ACC112 (cell line): ENCODE data around the gene SH3RF3.

Source experiments
- H2AFZ ChIP-seq: fragments of 200-600 bp; sonication (generic); one replicate; pipeline ENCODE4 v1.6.0; 2017; ENCODE audit warnings: antibody characterized with exemption, low read length; ENCODE audit not compliant: unreplicated experiment
- H3K27ac ChIP-seq: fragments of 200-600 bp; sonication (generic); 2 replicates; pipeline ENCODE4 v1.5.1; 2014; ENCODE audit warnings: low read depth, mild to moderate bottlenecking, antibody characterized with exemption, low read length, moderate library complexity
- H3K27me3 ChIP-seq: fragments of 200-600 bp; sonication (generic); 2 replicates; pipeline ENCODE4 v1.6.1; 2014; ENCODE audit warnings: mild to moderate bottlenecking, antibody characterized with exemption, low read length, moderate library complexity, mixed read lengths; ENCODE audit not compliant: insufficient read depth
- H3K36me3 ChIP-seq: fragments of 200-600 bp; sonication (generic); 2 replicates; pipeline ENCODE4 v1.6.1; 2016; ENCODE audit warnings: mild to moderate bottlenecking, antibody characterized with exemption, low read length, moderate library complexity, mixed read lengths; ENCODE audit not compliant: insufficient read depth
- H3K4me1 ChIP-seq: fragments of 200-600 bp; sonication (generic); one replicate; pipeline ENCODE4 v1.6.1; 2016; ENCODE audit warnings: low read length, mixed read lengths; ENCODE audit not compliant: insufficient read depth, unreplicated experiment, control insufficient read depth
- H3K4me3 ChIP-seq: fragments of 200-600 bp; sonication (generic); 2 replicates; pipeline ENCODE4 v1.5.1; 2014; ENCODE audit warnings: mild to moderate bottlenecking, low read depth, low read length
- H3K79me2 ChIP-seq: fragments of 200-600 bp; sonication (generic); one replicate; pipeline ENCODE4 v1.6.0; 2016; ENCODE audit warnings: low read length; ENCODE audit not compliant: control insufficient read depth, unreplicated experiment, insufficient read depth

Gene SH3RF3

GRCh38 chr2:109451671-109452070, 322.7 kb downstream of the SH3RF3 start:
- Histone ChIP-seq H3K79me2 (no peaks in the 10 kb centered on the region), H3K27me3 (no peaks in the 10 kb centered on the region), H3K27ac (no peak overlapping the region), H2AFZ (no peak overlapping the region), H3K4me3 (no peak overlapping the region), H3K4me1 (no peaks in the 10 kb centered on the region), H3K36me3 (no peaks in the 10 kb centered on the region)

GRCh38 chr2:109452318-109453305, 323.6 kb downstream of the SH3RF3 start:
- no peak overlapping the region for H3K27ac ChIP-seq
- H3K79me2 ChIP-seq = no peaks in the 10 kb centered on the region
- H2AFZ ChIP-seq = no peak overlapping the region
- H3K27me3 ChIP-seq = no peaks in the 10 kb centered on the region
- H3K36me3 ChIP-seq = no peaks in the 10 kb centered on the region
- H3K4me3 ChIP-seq = no peak overlapping the region
- H3K4me1 ChIP-seq = no peaks in the 10 kb centered on the region

- no peak overlapping the region for H3K27ac ChIP-seq
- no peak overlapping the region for H3K4me3 ChIP-seq
- H2AFZ ChIP-seq = no peak overlapping the region
- H3K4me1 ChIP-seq = no peaks in the 10 kb centered on the region
- no peaks in the 10 kb centered on the region for H3K79me2 ChIP-seq
- H3K36me3 ChIP-seq = no peaks in the 10 kb centered on the region
- no peaks in the 10 kb centered on the region for H3K27me3 ChIP-seq
These were observed 324.5 kb downstream of the SH3RF3 start for GRCh38 chr2:109453371-109453995.

- Histone ChIP-seq H3K27ac (no peak overlapping the region), H3K4me1 (no peaks in the 10 kb centered on the region), H3K27me3 (no peaks in the 10 kb centered on the region), H2AFZ (no peak overlapping the region), H3K4me3 (no peak overlapping the region), H3K36me3 (peaks cover 3% of the 10 kb centered on the region), H3K79me2 (no peaks in the 10 kb centered on the region)
These were observed 325.3 kb downstream of the SH3RF3 start for GRCh38 chr2:109454304-109454703.

- Histone ChIP-seq H3K27ac (no peak overlapping the region), H3K27me3 (no peaks in the 10 kb centered on the region), H2AFZ (no peak overlapping the region), H3K79me2 (no peaks in the 10 kb centered on the region), H3K4me3 (no peak overlapping the region), H3K36me3 (peaks cover 3% of the 10 kb centered on the region), H3K4me1 (no peaks in the 10 kb centered on the region)
These were observed 325.9 kb downstream of the SH3RF3 start for GRCh38 chr2:109454765-109455394.

- H2AFZ ChIP-seq = no peak overlapping the region
- no peak overlapping the region for H3K27ac ChIP-seq
- H3K4me3 ChIP-seq = no peak overlapping the region
- H3K79me2 ChIP-seq = no peaks in the 10 kb centered on the region
- no peaks in the 10 kb centered on the region for H3K27me3 ChIP-seq
- no peaks in the 10 kb centered on the region for H3K4me1 ChIP-seq
- H3K36me3 ChIP-seq = peaks cover 3% of the 10 kb centered on the region
These were observed 327.0 kb downstream of the SH3RF3 start for GRCh38 chr2:109455731-109456691.

- Histone ChIP-seq H3K27me3 (no peaks in the 10 kb centered on the region), H3K4me3 (no peak overlapping the region), H3K36me3 (peaks cover 3% of the 10 kb centered on the region), H3K79me2 (no peaks in the 10 kb centered on the region), H2AFZ (no peak overlapping the region), H3K4me1 (no peaks in the 10 kb centered on the region), H3K27ac (no peak overlapping the region)
These were observed 327.8 kb downstream of the SH3RF3 start for GRCh38 chr2:109456776-109457175.

GRCh38 chr2:109457366-109457765, 328.4 kb downstream of the SH3RF3 start:
- H2AFZ ChIP-seq = no peak overlapping the region
- no peak overlapping the region for H3K27ac ChIP-seq
- no peaks in the 10 kb centered on the region for H3K79me2 ChIP-seq
- H3K27me3 ChIP-seq = no peaks in the 10 kb centered on the region
- peaks cover 3% of the 10 kb centered on the region for H3K36me3 ChIP-seq
- H3K4me1 ChIP-seq = no peaks in the 10 kb centered on the region
- H3K4me3 ChIP-seq = no peak overlapping the region

- H3K27me3 ChIP-seq = no peaks in the 10 kb centered on the region
- no peak overlapping the region for H3K27ac ChIP-seq
- H3K79me2 ChIP-seq = no peaks in the 10 kb centered on the region
- H2AFZ ChIP-seq = no peak overlapping the region
- H3K4me3 ChIP-seq = no peak overlapping the region
- no peaks in the 10 kb centered on the region for H3K4me1 ChIP-seq
- H3K36me3 ChIP-seq = peaks cover 3% of the 10 kb centered on the region
These were observed 328.8 kb downstream of the SH3RF3 start for GRCh38 chr2:109457794-109458193.

GRCh38 chr2:109458512-109458911, 329.5 kb downstream of the SH3RF3 start:
- no peak overlapping the region for H3K4me3 ChIP-seq
- no peaks in the 10 kb centered on the region for H3K4me1 ChIP-seq
- no peak overlapping the region for H3K27ac ChIP-seq
- no peaks in the 10 kb centered on the region for H3K79me2 ChIP-seq
- no peak overlapping the region for H2AFZ ChIP-seq
- H3K36me3 ChIP-seq = peaks cover 3% of the 10 kb centered on the region
- no peaks in the 10 kb centered on the region for H3K27me3 ChIP-seq
